PC-9 (cell line): Measurements from ENCODE around the gene PI4K2B. TPM values are rescaled to one million over a fixed set of nuclear protein-coding genes. Genes with fewer than 3 reads are reported as not detected.
"Not testable (repeated sequence)": the region's sequence is repeated elsewhere in the genome, so short reads cannot be mapped to it uniquely, and the experiment has no call there.

ENCODE experiments used
- BruUV-seq: library from RNA; stranded (reverse); fragments of 400-500 nt; replicated peaks from 2 replicates; lab custom pipeline; 2021; lab: Mats Ljungman, UMichigan
- CTCF ChIA-PET: fragments of 300-600 bp; sonication (Branson Sonifier 250); formaldehyde crosslinking; loops from one replicate; lab custom pipeline; 2022; ENCODE audit warnings: antibody characterized with exemption; lab: Charles Lee
- POLR2A ChIA-PET: fragments of 300-600 bp; sonication (Branson Sonifier 250); formaldehyde crosslinking; loops from one replicate; lab custom pipeline; 2022; ENCODE audit warnings: antibody characterized with exemption; ENCODE audit not compliant: unreplicated experiment; lab: Charles Lee
- DNase-seq, 2 experiments: peaks; one replicate each; pipeline versions ENCODE4 v3.0.0 to v3.0.0-alpha.2; 2015 to 2022; ENCODE audit warnings: mixed read lengths in 1 of 2
- H2AFZ ChIP-seq: fragments of 200-600 bp; sonication (generic); 2 replicates; pipeline ENCODE4 v1.8.1; 2017; ENCODE audit warnings: antibody characterized with exemption
- H3F3A ChIP-seq: fragments of 200-600 bp; sonication (generic); 2 replicates; pipeline ENCODE4 v1.8.1; 2017; ENCODE audit warnings: antibody characterized with exemption, mild to moderate bottlenecking, low read depth; ENCODE audit not compliant: insufficient read depth
- H3K27ac ChIP-seq: fragments of 200-600 bp; sonication (generic); 2 replicates; pipeline ENCODE4 v1.6.1; 2016; ENCODE audit warnings: mixed run types
- H3K27me3 ChIP-seq: fragments of 200-600 bp; sonication (generic); 2 replicates; pipeline ENCODE4 v1.6.1; 2016; ENCODE audit warnings: low read depth, mixed run types; ENCODE audit not compliant: insufficient read depth
- H3K36me3 ChIP-seq: fragments of 200-600 bp; sonication (generic); 2 replicates; pipeline ENCODE4 v1.6.1; 2016; ENCODE audit warnings: low read depth, mixed run types
- H3K4me1 ChIP-seq: fragments of 200-600 bp; sonication (generic); replicated peaks from 2 replicates; pipeline ENCODE4 v1.6.1; 2016; ENCODE audit warnings: mixed run types; ENCODE audit not compliant: insufficient read depth
- H3K4me2 ChIP-seq: fragments of 200-600 bp; sonication (generic); 2 replicates; pipeline ENCODE4 v1.6.1; 2017; ENCODE audit warnings: mixed run types
- H3K4me3 ChIP-seq: fragments of 200-600 bp; sonication (generic); 2 replicates; pipeline ENCODE4 v1.6.1; 2016; ENCODE audit warnings: mixed run types
- H3K79me2 ChIP-seq: fragments of 200-600 bp; sonication (generic); 2 replicates; pipeline ENCODE4 v1.6.1; 2017; ENCODE audit warnings: low read depth, mixed run types
- H3K9me2 ChIP-seq: fragments of 200-600 bp; sonication (generic); 2 replicates; pipeline ENCODE4 v1.8.1; 2017; ENCODE audit warnings: mild to moderate bottlenecking; ENCODE audit not compliant: insufficient read depth
- H3K9me3 ChIP-seq: fragments of 200-600 bp; sonication (generic); 2 replicates; pipeline ENCODE4 v1.8.1; 2016; ENCODE audit warnings: low read depth; ENCODE audit not compliant: insufficient read depth
- H4K20me1 ChIP-seq: fragments of 200-600 bp; sonication (generic); 2 replicates; pipeline ENCODE4 v1.8.1; 2017; ENCODE audit not compliant: insufficient read depth
- CTCF ChIP-seq: fragments of 200-600 bp; sonication (generic); conservative IDR thresholded peaks from 2 replicates; pipeline ENCODE4 v1.6.1; 2017; ENCODE audit warnings: mixed run types, antibody characterized with exemption, mild to moderate bottlenecking, moderate library complexity
- EZH2 ChIP-seq: fragments of 200-600 bp; sonication (generic); IDR thresholded peaks from 2 replicates; pipeline ENCODE4 v1.8.0; 2017; ENCODE audit warnings: antibody characterized with exemption, low read depth
- intact Hi-C: fragments of 100-400 bp; cut with micrococcal nuclease; formaldehyde crosslinking; loops from one replicate; pipeline ENCODE4 v1.10.0; 2022; ENCODE audit not compliant: unreplicated experiment
- total RNA-seq: library from RNA; stranded (reverse); gene quantifications from 2 replicates; pipeline ENCODE4 v1.2.3, GENCODE V29; 2021

The PI4K2B gene
- total RNA-seq, 1 experiment from 2014 or later, result 19.3 TPM

DNA sequence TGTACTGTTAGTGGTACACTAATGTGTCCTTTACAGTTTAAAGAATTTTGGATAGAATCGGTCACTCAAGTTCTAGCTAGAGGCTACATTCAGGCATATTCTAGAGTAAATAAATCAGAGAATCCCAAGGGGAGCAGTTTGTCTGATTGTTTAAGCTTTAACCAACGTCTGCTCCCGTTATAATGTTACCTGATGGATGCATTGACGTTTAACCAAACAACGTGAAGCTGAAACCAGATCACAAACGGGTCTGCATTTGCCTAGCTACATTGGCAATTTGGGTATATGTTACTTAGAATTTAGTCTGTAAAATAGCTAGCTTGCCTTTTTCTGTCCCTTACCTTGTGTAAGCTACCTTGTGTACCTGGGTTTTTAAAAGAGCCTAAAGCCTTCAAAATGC is 1.6 kb downstream of the PI4K2B start:
- ChIA-PET CTCF (interaction anchor here (0.6 to 1.3 kb wide), 3 partner anchors 12 to 77 kb away, joined by 11 to 13 read pairs (median 11); partner anchors contain the start of gene ZCCHC4), POLR2A (interaction anchor here (0.6 to 0.7 kb wide), 2 partner anchors 77 to 264 kb away, joined by 4 to 14 read pairs; partner anchors contain the start of gene ZCCHC4)
- Histone ChIP-seq H2AFZ (peak overlapping the region; percentile 88), H3F3A (peaks cover 4% of the 10 kb centered on the region; the same call in 1 of the 2 replicates), H3K4me2 (peak overlapping the region; percentile 83), H3K27ac (peak overlapping the region; percentile 26), H3K36me3 (no peaks in the 10 kb centered on the region), H3K27me3 (no peaks in the 10 kb centered on the region), H3K9me2 (no peaks in the 10 kb centered on the region), H3K4me1 (peaks cover 13% of the 10 kb centered on the region), H4K20me1 (no peaks in the 10 kb centered on the region), H3K9me3 (no peaks in the 10 kb centered on the region), H3K79me2 (peaks cover 31% of the 10 kb centered on the region), H3K4me3 (peak overlapping the region; percentile 78)
- no TSS peak for BruUV-seq
- no peak for TF ChIP-seq EZH2
- TF ChIP-seq CTCF, result no peak
- DNase-seq, result no peak
- intact Hi-C loops, result no loop called here

DNA sequence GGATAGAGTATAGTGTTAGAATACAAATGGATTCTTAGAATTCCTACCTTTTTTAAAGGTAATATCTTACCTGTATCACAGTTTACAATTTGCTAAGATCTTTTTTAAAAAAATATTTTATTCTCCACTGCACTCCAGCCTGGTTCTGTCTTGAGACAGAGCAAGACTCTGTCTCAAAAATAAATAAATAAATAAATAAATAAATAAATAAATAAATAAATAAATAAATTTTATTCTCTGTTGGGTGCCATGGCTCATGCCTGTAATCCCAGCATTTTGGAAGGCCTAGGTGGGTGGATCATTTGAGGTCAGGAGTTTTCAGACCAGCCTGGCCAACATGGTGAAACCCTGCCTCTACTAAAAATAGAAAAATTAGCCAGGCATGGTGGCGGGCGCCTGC is 2.2 kb downstream of the PI4K2B start:
- POLR2A ChIA-PET, result interaction anchor here (0.7 kb wide), 1 partner anchor 76 kb away, joined by 14 read pairs; the partner anchor contains the start of gene ZCCHC4
- peak overlapping the region; percentile 83 for H3K4me2 ChIP-seq

DNA sequence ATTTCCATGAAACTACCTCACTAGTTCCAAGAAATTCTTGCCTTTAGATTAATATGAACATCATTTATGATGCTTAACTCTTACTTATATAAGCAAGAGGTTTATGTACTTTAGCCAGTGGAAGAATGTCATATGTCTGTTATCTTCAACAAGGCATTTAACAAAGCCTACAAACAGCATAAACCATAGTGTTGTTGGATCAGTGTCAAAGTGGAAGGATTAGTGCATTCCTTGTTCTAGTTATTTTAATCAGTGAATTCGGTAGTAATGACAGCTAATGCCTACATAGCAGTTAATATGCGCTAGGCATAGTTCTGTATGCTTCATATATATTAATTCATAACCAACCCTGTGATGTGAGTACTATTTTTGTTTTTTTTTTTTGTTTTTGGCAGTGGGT is 3.1 kb downstream of the PI4K2B start:
- intact Hi-C loops, result no loop called here
- DNase-seq, result no peak
- Histone ChIP-seq H4K20me1 (no peaks in the 10 kb centered on the region), H3K4me3 (no peak overlapping the region), H3K27ac (no peak overlapping the region), H3K4me2 (no peak overlapping the region), H3K36me3 (no peaks in the 10 kb centered on the region), H3F3A (peaks cover 4% of the 10 kb centered on the region; the same call in 1 of the 2 replicates), H3K4me1 (peaks cover 14% of the 10 kb centered on the region), H3K79me2 (peaks cover 31% of the 10 kb centered on the region), H2AFZ (no peak overlapping the region), H3K9me3 (no peaks in the 10 kb centered on the region), H3K9me2 (no peaks in the 10 kb centered on the region), H3K27me3 (no peaks in the 10 kb centered on the region)
- ChIA-PET CTCF (no interaction called here), POLR2A (interaction anchor here (0.6 kb wide), 1 partner anchor 75 kb away, joined by 5 read pairs; the partner anchor contains the start of gene ZCCHC4)
- no peak for TF ChIP-seq CTCF
- TF ChIP-seq EZH2, result no peak
- no TSS peak for BruUV-seq

More for the DNA sequence above, 2.2 kb downstream of the PI4K2B start:
- Histone ChIP-seq H3K4me3 (peak overlapping the region; percentile 78; the same call in 1 of the 2 replicates), H3K4me1 (peaks cover 14% of the 10 kb centered on the region), H2AFZ (0 out of 2 replicates have a peak overlapping the region, but pooled peaks have one; percentile 88), H3K79me2 (peaks cover 31% of the 10 kb centered on the region)
- H3F3A ChIP-seq, H3K36me3 ChIP-seq, H3K9me2 ChIP-seq, H3K9me3 ChIP-seq, H3K27ac ChIP-seq, H3K27me3 ChIP-seq, H4K20me1 ChIP-seq, BruUV-seq, intact Hi-C loops, DNase-seq: not testable (repeated sequence)
- CTCF ChIA-PET, result interaction anchor here (0.7 to 1.3 kb wide), 2 partner anchors 76 to 77 kb away, joined by 11 read pairs; partner anchors contain the start of gene ZCCHC4
